Choroid plexus epithelial cell (primary cell): ENCODE data around the gene ZSWIM1.

Experiments
- DNase-seq: peaks from one replicate; pipeline ENCODE4 v3.0.0-alpha.2; 2010; ENCODE audit warnings: low read depth
- H3K4me3 ChIP-seq: 2 replicates; pipeline ENCODE4 v1.5.1; 2011; ENCODE audit warnings: low read depth, mild to moderate bottlenecking, control low read depth, low read length, moderate library complexity
- TF ChIP-seq, protein P1 (sequence below): conservative IDR thresholded peaks from 2 replicates; pipeline ENCODE4 v1.5.1; 2011; ENCODE audit warnings: low read depth, mild to moderate bottlenecking, control low read depth, inconsistent platforms, low read length, moderate library complexity

The ZSWIM1 gene

GRCh38 chr20:45853484-45853883 is 27.5 kb upstream of the ZSWIM1 start:
- TF ChIP-seq, protein P1, sequence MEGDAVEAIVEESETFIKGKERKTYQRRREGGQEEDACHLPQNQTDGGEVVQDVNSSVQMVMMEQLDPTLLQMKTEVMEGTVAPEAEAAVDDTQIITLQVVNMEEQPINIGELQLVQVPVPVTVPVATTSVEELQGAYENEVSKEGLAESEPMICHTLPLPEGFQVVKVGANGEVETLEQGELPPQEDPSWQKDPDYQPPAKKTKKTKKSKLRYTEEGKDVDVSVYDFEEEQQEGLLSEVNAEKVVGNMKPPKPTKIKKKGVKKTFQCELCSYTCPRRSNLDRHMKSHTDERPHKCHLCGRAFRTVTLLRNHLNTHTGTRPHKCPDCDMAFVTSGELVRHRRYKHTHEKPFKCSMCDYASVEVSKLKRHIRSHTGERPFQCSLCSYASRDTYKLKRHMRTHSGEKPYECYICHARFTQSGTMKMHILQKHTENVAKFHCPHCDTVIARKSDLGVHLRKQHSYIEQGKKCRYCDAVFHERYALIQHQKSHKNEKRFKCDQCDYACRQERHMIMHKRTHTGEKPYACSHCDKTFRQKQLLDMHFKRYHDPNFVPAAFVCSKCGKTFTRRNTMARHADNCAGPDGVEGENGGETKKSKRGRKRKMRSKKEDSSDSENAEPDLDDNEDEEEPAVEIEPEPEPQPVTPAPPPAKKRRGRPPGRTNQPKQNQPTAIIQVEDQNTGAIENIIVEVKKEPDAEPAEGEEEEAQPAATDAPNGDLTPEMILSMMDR = no peak
- DNase-seq = no peak
- no peak overlapping the region for H3K4me3 ChIP-seq

GRCh38 chr20:45857114-45857881 is 23.7 kb upstream of the ZSWIM1 start, which contains the start of the genes ACOT8 and ZSWIM3:
TSS of gene ACOT8 (minus strand) at chr20:45857392. CDS start at chr20:45857315, 77 bp downstream.
TSS of gene ZSWIM3 (plus strand) at chr20:45857614. CDS start at chr20:45857826, 212 bp downstream.
- DNase-seq = peak; percentile 100
- TF ChIP-seq, protein P1 = no peak
- peak within 1 kb of the TSS; percentile 91 for H3K4me3 ChIP-seq

GRCh38 chr20:45857882-45858216 is 23.2 kb upstream of the ZSWIM1 start:
- peak overlapping the region; percentile 91 for H3K4me3 ChIP-seq
- TF ChIP-seq, protein P1 = no peak
- DNase-seq = peak; percentile 39

DNA sequence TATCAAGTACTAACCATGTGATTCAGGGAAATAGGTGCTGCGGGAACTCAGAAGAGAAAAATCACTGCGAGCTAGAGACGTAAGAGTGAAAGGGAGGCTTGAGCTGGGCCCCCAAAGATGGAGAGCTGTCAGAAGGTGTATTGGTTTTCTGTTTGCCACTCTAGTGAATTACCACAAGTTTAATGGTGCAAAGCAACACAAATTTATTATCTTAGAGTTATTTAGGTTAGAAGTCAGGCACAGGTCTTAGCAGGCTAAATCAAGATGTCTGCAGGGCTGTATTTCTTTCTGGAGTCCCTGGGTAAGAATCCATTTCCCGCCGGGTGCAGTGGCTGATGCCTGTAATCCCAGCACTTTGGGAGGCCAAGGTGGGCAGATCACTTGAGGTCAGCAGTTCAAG is 21.1 kb upstream of the ZSWIM1 start:
- H3K4me3 ChIP-seq = no peak overlapping the region
- TF ChIP-seq, protein P1 = no peak
- DNase-seq = no peak

DNA sequence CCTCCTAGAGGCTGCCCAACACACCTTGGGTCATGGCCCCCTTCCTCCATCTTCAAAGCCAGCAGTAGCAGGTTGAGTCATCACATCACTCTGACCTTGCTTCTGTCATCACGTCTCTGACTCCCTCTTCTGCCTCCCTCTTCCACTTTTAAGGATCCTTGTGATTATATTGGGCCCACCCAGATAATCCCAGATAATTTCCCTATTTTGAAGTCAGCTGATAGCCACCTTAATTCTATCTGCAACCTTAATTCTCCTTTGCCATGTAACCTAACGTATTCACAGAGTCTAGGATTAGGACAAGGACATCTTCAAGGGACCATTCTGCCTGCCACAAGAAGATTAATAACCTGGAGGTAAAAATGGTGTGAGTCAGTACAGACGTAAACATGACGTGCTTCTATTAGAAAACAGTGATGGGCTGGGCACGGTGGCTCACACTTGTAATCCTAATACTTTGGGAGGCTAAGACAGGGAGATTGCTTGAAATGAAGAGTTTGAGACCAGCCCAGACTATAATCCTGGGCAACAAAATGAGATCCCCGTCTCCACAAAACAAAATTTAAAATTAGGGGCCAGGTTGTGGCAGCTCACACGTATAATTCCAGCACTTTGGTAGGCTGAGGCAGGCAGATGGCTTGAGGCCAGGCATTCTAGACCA is 20.3 kb upstream of the ZSWIM1 start:
- no peak overlapping the region for H3K4me3 ChIP-seq
- TF ChIP-seq, protein P1 = no peak
- no peak for DNase-seq

- DNase-seq = no peak
- no peak overlapping the region for H3K4me3 ChIP-seq
- TF ChIP-seq, protein P1 = no peak
Observed at GRCh38 chr20:45861221-45862075, 19.6 kb upstream of the ZSWIM1 start.
